Measurements from ENCODE around the gene NUDT14.

NUDT14 gene

DNA sequence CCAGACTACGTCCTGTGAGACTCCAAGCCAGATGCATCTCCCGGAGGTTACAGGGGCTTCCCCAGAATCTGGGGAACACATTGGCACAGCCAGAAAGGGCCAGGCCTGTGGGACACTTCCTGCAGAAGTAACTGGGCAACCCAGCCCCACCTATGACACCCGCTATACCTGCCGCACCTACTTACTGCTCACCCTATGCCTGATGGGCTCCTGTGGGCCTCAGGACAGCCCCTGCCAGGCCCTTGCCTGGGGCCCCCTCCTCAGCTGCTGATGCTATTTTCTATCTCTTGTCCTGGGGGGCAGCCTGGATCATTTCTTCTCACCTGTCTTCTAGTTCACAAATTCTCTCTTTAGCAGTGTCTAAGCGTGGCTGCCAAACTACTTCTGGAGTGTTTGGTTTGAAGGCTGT, 41.3 kb downstream of the NUDT14 start (continued):
- TF ChIP-seq SETDB1 (IDR thresholded peaks at IDR 0.05; ENCODE audit: insufficient read length, low read length), result peak; percentile 66

DNA sequence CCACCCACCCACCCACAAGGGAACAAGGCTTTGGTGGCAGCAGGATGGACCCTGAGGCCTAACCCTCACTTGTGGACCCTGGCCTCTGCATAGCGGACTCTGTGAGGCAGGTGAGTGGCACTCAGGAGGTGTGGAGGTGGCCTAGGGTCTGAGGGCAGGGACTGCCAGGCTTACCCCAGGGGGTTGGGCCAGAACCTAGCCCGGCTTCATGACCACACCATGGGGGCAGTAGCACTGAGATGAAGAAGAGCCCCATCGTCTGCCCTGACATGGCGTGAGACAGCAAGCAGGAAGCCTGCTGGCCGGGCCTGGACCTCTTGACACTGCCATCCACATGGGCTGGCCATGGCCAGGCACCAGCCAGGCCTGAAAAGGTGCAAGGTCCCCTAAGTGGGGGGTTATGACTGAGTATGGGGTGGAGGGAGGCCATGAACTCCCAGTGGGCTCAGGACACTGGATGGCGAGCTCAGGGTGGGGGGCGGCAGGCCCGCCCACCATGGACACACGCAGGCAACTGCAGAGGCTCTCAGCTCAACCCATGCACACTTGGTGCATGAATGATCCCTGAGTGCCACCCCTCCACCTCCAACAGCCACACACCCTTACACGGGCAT, 41.8 kb downstream of the NUDT14 start:
- Histone ChIP-seq H3K4me3 (ENCODE audit: low read depth, low read length) (no peak overlapping the region), H3K4me1 (ENCODE audit: control insufficient read depth, insufficient read depth, low read length) (no peaks in the 10 kb centered on the region), H3K27ac (ENCODE audit: extremely low read depth, low read depth, low read length) (no peak overlapping the region), H3K9me3 (ENCODE audit: control insufficient read depth, insufficient read depth, low read depth, low read length) (no peaks in the 10 kb centered on the region), H3K36me3 (ENCODE audit: control insufficient read depth in 2 of 2, insufficient read depth in 1 of 2, low read length in 2 of 2) (peaks cover 0 to 40% of the 10 kb centered on the region in 2 experiments; a peak in 1 of 3 replicates)
- ChIA-PET CTCF (no interaction called here), POLR2A (no interaction called here)
- TF ChIP-seq ZNF626 (tag by site-specific recombination; IDR thresholded peaks at IDR 0.05) (no peak), ZNF529 (tag by site-specific recombination; IDR thresholded peaks at IDR 0.05; ENCODE audit: insufficient replicate concordance) (no peak), YY2 (tag by site-specific recombination; IDR thresholded peaks at IDR 0.05) (no peak)

DNA sequence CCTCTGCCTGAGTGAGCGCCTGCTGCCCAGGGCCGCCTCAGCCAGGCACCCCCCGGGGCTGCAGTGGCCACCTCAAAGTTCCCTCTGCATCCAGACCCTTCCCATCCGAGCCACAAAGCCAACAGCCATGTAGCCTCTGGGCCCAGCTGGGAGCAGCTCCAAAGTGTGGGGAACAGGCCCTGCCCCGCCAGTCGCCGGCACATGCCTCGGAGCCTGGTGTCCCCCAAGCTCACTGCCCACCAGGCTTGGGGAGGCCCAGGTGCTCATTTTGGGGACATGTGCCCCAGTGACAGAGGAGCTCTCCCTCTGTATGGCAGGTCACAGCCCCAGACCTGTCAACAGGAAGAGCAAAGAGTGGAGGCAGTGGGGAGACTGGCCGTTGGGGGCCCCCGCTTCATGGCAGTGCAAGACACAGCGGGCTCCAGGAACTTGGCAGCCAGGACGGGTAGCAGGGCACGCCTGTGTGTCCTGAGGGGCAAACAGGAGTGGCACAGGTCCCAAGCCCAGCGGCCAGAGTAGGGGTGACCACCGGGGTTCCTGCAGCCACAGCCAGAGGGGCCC, 42.5 kb downstream of the NUDT14 start:
- Histone ChIP-seq H3K4me3 (ENCODE audit: low read depth, low read length) (no peak overlapping the region), H3K9me3 (ENCODE audit: control insufficient read depth, insufficient read depth, low read depth, low read length) (no peaks in the 10 kb centered on the region), H3K36me3 (ENCODE audit: control insufficient read depth in 2 of 2, insufficient read depth in 1 of 2, low read length in 2 of 2) (peaks cover 0 to 35% of the 10 kb centered on the region in 2 experiments; a peak in 1 of 3 replicates), H3K27ac (ENCODE audit: extremely low read depth, low read depth, low read length) (no peak overlapping the region), H3K4me1 (ENCODE audit: control insufficient read depth, insufficient read depth, low read length) (no peaks in the 10 kb centered on the region)
- ChIA-PET POLR2A (no interaction called here), CTCF (no interaction called here)
- TF ChIP-seq ZNF292 (tag by site-specific recombination; IDR thresholded peaks at IDR 0.05; ENCODE audit: borderline replicate concordance, low read depth) (no peak), ZNF221 (tag by site-specific recombination; IDR thresholded peaks at IDR 0.05; ENCODE audit: borderline replicate concordance) (no peak), GLIS1 (tag by site-specific recombination; IDR thresholded peaks at IDR 0.05) (peak; percentile 22; the same call in 1 of the 2 replicates)

DNA sequence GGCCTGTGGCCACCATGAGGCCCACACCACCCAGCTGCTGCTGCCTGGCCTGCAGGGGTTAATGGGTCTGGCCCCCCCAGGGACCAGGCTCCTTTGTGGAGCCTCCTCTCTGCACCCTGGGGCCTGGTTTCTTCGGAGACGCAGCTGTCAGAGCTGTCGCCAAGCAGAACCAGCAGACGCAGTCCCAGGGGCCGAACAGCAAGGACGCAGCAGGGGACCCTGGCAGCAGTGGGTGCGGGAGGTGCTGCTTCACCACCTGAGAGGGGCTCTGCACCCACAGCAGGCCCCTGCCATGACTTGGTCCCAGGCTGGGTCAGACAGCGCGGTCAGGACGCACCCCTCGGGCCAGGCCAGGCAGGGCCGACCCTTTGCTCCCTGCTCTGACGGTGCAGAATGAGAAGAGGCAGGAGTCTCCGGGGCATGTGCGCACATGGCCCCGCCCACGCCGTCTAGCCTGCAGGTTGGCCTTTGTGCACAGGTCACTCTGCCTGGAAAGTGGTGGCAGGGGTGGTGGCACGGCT, 43.0 kb downstream of the NUDT14 start:
- H3K9me3 ChIP-seq (ENCODE audit: control insufficient read depth, insufficient read depth, low read depth, low read length), result no peaks in the 10 kb centered on the region
- no peak overlapping the region for H3K4me3 ChIP-seq (ENCODE audit: low read depth, low read length)
- H3K27ac ChIP-seq (ENCODE audit: extremely low read depth, low read depth, low read length), result no peak overlapping the region
- H3K36me3 ChIP-seq (ENCODE audit: control insufficient read depth in 2 of 2, insufficient read depth in 1 of 2, low read length in 2 of 2), result peaks cover 0 to 30% of the 10 kb centered on the region in 2 experiments; a peak in 1 of 3 replicates
- TF ChIP-seq ZBTB48 (tag by site-specific recombination; IDR thresholded peaks at IDR 0.05) (no peak), HOXD13 (CRISPR knock-in tag; IDR thresholded peaks at IDR 0.05; ENCODE audit: borderline replicate concordance) (no peak)
- ChIA-PET POLR2A (no interaction called here), CTCF (no interaction called here)
- H3K4me1 ChIP-seq (ENCODE audit: control insufficient read depth, insufficient read depth, low read length), result no peaks in the 10 kb centered on the region

DNA sequence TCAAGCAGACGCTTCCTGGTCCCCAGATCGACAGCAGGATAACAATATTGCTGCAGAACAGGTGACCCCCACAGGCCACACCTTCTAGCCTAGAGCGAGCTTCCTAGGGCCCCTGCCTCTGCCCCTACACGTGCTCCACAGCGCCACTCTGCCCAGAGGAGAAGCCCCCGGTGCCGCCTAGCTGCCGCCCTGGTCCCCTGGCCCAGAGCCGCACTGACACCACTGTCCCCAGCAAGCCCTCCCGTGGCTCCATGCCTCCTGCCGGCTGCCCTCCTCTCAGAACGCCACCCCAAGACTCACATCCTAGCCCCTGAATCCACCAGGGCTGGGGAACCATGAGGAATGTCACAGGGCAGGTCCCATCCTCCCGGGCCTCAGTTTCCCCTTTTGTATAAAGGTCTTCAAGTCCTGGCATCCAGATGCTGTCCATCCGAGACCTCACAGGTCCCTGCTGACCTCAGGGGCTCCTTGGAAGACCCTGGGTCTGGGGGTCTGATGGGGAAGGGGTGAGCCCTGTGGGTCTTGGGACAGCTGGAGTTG, 43.6 kb downstream of the NUDT14 start:
- no peak overlapping the region for H3K27ac ChIP-seq (ENCODE audit: extremely low read depth, low read depth, low read length)
- no peaks in the 10 kb centered on the region for H3K9me3 ChIP-seq (ENCODE audit: control insufficient read depth, insufficient read depth, low read depth, low read length)
- no peak overlapping the region for H3K4me3 ChIP-seq (ENCODE audit: low read depth, low read length)
- POLR2A ChIA-PET, result no interaction called here
- H3K36me3 ChIP-seq (ENCODE audit: control insufficient read depth in 2 of 2, insufficient read depth in 1 of 2, low read length in 2 of 2), result peaks cover 0 to 24% of the 10 kb centered on the region in 2 experiments; a peak in 1 of 3 replicates
- no peaks in the 10 kb centered on the region for H3K4me1 ChIP-seq (ENCODE audit: control insufficient read depth, insufficient read depth, low read length)
- CTCF ChIA-PET, result no interaction called here
- TF ChIP-seq ZXDB (tag by site-specific recombination; IDR thresholded peaks at IDR 0.05), result no peak
- TF ChIP-seq MZF1 (tag by site-specific recombination; IDR thresholded peaks at IDR 0.05; ENCODE audit: borderline replicate concordance), result no peak
- no peak for TF ChIP-seq GLI2 (tag by site-specific recombination; IDR thresholded peaks at IDR 0.05; ENCODE audit: borderline replicate concordance, low read depth)
- TF ChIP-seq, protein P1, sequence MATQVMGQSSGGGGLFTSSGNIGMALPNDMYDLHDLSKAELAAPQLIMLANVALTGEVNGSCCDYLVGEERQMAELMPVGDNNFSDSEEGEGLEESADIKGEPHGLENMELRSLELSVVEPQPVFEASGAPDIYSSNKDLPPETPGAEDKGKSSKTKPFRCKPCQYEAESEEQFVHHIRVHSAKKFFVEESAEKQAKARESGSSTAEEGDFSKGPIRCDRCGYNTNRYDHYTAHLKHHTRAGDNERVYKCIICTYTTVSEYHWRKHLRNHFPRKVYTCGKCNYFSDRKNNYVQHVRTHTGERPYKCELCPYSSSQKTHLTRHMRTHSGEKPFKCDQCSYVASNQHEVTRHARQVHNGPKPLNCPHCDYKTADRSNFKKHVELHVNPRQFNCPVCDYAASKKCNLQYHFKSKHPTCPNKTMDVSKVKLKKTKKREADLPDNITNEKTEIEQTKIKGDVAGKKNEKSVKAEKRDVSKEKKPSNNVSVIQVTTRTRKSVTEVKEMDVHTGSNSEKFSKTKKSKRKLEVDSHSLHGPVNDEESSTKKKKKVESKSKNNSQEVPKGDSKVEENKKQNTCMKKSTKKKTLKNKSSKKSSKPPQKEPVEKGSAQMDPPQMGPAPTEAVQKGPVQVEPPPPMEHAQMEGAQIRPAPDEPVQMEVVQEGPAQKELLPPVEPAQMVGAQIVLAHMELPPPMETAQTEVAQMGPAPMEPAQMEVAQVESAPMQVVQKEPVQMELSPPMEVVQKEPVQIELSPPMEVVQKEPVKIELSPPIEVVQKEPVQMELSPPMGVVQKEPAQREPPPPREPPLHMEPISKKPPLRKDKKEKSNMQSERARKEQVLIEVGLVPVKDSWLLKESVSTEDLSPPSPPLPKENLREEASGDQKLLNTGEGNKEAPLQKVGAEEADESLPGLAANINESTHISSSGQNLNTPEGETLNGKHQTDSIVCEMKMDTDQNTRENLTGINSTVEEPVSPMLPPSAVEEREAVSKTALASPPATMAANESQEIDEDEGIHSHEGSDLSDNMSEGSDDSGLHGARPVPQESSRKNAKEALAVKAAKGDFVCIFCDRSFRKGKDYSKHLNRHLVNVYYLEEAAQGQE (tag by site-specific recombination; IDR thresholded peaks at IDR 0.05), result no peak
- TF ChIP-seq, protein P2, sequence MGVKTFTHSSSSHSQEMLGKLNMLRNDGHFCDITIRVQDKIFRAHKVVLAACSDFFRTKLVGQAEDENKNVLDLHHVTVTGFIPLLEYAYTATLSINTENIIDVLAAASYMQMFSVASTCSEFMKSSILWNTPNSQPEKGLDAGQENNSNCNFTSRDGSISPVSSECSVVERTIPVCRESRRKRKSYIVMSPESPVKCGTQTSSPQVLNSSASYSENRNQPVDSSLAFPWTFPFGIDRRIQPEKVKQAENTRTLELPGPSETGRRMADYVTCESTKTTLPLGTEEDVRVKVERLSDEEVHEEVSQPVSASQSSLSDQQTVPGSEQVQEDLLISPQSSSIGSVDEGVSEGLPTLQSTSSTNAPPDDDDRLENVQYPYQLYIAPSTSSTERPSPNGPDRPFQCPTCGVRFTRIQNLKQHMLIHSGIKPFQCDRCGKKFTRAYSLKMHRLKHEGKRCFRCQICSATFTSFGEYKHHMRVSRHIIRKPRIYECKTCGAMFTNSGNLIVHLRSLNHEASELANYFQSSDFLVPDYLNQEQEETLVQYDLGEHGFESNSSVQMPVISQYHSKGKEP (tag by site-specific recombination; IDR thresholded peaks at IDR 0.05), result no peak
- TF ChIP-seq ZSCAN16 (tag by site-specific recombination; IDR thresholded peaks at IDR 0.05), result no peak
- no peak for TF ChIP-seq HOXC10 (CRISPR knock-in tag; IDR thresholded peaks at IDR 0.05)
- TF ChIP-seq ZNF266 (tag by site-specific recombination; IDR thresholded peaks at IDR 0.05; ENCODE audit: low read depth), result no peak
- TF ChIP-seq ZBTB7A (tag by site-specific recombination; IDR thresholded peaks at IDR 0.05; ENCODE audit: low read depth), result no peak
- TF ChIP-seq, protein P3, sequence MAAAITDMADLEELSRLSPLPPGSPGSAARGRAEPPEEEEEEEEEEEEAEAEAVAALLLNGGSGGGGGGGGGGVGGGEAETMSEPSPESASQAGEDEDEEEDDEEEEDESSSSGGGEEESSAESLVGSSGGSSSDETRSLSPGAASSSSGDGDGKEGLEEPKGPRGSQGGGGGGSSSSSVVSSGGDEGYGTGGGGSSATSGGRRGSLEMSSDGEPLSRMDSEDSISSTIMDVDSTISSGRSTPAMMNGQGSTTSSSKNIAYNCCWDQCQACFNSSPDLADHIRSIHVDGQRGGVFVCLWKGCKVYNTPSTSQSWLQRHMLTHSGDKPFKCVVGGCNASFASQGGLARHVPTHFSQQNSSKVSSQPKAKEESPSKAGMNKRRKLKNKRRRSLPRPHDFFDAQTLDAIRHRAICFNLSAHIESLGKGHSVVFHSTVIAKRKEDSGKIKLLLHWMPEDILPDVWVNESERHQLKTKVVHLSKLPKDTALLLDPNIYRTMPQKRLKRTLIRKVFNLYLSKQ (tag by site-specific recombination; IDR thresholded peaks at IDR 0.05; ENCODE audit: borderline replicate concordance), result no peak

Measured in HEK293 (cell line).